Upper lobe of left lung (tissue), 4 donors: ENCODE measurements around the gene CD1E.

Experiments
- CTCF ChIP-seq, 6 experiments: fragments of 450-650 bp in 4 of 6; fragments of 200-600 bp in 2 of 6; sonication (generic) in 2 of 6; IDR thresholded peaks; one replicate each; pipeline ENCODE4 v1.5.1; 2016 to 2019; ENCODE audit warnings: antibody characterized with exemption in 6 of 6
- POLR2A ChIP-seq, 4 donors: fragments of 450-650 bp; IDR thresholded peaks; one replicate each; pipeline ENCODE4 v1.5.1; 2016 to 2017; ENCODE audit warnings: antibody characterized with exemption in 4 of 4, mild to moderate bottlenecking in 2 of 4
- POLR2AphosphoS5 ChIP-seq, 2 donors: sonication (generic); formaldehyde crosslinking; IDR thresholded peaks; one replicate each; pipeline ENCODE4 v1.5.1; 2017; ENCODE audit warnings: antibody characterized with exemption in 2 of 2

- TF ChIP-seq POLR2AphosphoS5 (IDR thresholded peaks at IDR 0.05), result no peak
- TF ChIP-seq CTCF (IDR thresholded peaks at IDR 0.05), result no peak
- TF ChIP-seq POLR2A (IDR thresholded peaks at IDR 0.05), result no peak
These were observed 13.1 kb downstream of the CD1E start for GRCh38 chr1:158366783-158367182.
